Endothelial cell (in vitro differentiated cells): ENCODE measurements around the gene TPO. TPM values are rescaled to one million over a fixed set of nuclear protein-coding genes. Genes with fewer than 3 reads are reported as not detected.

Experiments used
- DNase-seq: peaks from one replicate; pipeline ENCODE4 v3.0.0; 2021; ENCODE audit warnings: low spot score
- H3K27ac Mint-ChIP-seq: one replicate; pipeline ENCODE4 v1.8.0; 2021; ENCODE audit warnings: mixed read lengths, inconsistent platforms; ENCODE audit not compliant: unreplicated experiment
- H3K27me3 Mint-ChIP-seq: one replicate; pipeline ENCODE4 v1.8.0; 2021; ENCODE audit warnings: mild to moderate bottlenecking, moderate library complexity, mixed read lengths, inconsistent platforms; ENCODE audit not compliant: unreplicated experiment
- H3K36me3 Mint-ChIP-seq: one replicate; pipeline ENCODE4 v1.8.0; 2021; ENCODE audit warnings: mild to moderate bottlenecking, low read depth, mixed read lengths, inconsistent platforms; ENCODE audit not compliant: unreplicated experiment
- H3K4me1 Mint-ChIP-seq: one replicate; pipeline ENCODE4 v1.8.0; 2021; ENCODE audit warnings: mild to moderate bottlenecking, mixed read lengths, inconsistent platforms; ENCODE audit not compliant: unreplicated experiment
- H3K4me3 Mint-ChIP-seq: one replicate; pipeline ENCODE4 v1.8.0; 2021; ENCODE audit warnings: mild to moderate bottlenecking, mixed read lengths, inconsistent platforms; ENCODE audit not compliant: unreplicated experiment
- H3K9me3 Mint-ChIP-seq: one replicate; pipeline ENCODE4 v1.8.0; 2021; ENCODE audit warnings: mixed read lengths, inconsistent platforms; ENCODE audit not compliant: unreplicated experiment
- total RNA-seq: library from RNA; stranded (reverse); fragmentation: NEBNext Ultra II Directional; extraction: Animal tissue kit (Norgen Biotek cat#: 25700); gene quantifications from one replicate; pipeline ENCODE4 v1.2.1, GENCODE V29; 2021; ENCODE audit not compliant: unreplicated experiment
- TF ChIP-seq, protein P1 (sequence below): fragments of 200-600 bp; sonication (generic); IDR thresholded peaks from one replicate; pipeline ENCODE4 v1.5.0; 2021; ENCODE audit warnings: antibody characterized with exemption; ENCODE audit not compliant: unreplicated experiment

TPO gene
- total RNA-seq, 1 donor from 2014 or later: 0.41 TPM

DNA sequence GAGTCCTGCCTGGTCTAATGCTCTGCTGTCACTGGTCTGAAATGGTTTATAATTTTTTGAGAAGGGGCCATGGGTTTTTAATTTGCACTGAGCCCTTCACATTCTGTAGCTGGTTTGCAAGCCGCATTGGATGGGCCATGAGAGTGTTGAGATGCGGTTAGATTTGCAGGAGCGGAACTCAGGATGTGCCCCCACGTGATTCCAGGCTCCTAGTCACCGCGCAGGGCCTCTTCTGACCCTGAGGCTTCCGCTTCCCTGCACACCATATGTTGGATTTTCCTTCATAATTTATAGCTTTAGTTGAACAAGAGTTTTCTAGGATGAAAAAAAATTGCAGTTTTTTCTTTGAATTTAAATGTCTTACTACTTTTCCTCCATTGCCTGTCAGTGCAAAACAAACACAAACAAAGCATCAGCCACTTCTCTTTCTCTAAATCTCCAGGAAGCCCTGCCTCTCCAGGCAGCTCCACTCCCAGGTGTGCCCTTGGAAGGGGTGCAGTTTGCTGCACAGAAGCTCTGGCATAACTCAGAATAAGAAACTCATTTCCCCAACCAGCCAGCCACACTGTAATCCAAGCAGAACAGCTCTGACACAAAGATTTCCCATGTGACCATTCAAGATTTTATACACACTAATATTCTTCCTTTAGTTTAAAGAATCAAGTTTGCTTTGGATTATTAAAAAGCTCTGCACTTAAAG lies 18.4 kb upstream of the TPO start:
- no peaks in the 10 kb centered on the region for H3K9me3 Mint-ChIP-seq
- no peaks in the 10 kb centered on the region for H3K36me3 Mint-ChIP-seq
- no peak for DNase-seq
- H3K27ac Mint-ChIP-seq: no peak overlapping the region
- no peak overlapping the region for H3K4me3 Mint-ChIP-seq
- TF ChIP-seq, protein P1, sequence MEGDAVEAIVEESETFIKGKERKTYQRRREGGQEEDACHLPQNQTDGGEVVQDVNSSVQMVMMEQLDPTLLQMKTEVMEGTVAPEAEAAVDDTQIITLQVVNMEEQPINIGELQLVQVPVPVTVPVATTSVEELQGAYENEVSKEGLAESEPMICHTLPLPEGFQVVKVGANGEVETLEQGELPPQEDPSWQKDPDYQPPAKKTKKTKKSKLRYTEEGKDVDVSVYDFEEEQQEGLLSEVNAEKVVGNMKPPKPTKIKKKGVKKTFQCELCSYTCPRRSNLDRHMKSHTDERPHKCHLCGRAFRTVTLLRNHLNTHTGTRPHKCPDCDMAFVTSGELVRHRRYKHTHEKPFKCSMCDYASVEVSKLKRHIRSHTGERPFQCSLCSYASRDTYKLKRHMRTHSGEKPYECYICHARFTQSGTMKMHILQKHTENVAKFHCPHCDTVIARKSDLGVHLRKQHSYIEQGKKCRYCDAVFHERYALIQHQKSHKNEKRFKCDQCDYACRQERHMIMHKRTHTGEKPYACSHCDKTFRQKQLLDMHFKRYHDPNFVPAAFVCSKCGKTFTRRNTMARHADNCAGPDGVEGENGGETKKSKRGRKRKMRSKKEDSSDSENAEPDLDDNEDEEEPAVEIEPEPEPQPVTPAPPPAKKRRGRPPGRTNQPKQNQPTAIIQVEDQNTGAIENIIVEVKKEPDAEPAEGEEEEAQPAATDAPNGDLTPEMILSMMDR: no peak
- peaks cover 12% of the 10 kb centered on the region for H3K4me1 Mint-ChIP-seq
- peaks cover 2% of the 10 kb centered on the region for H3K27me3 Mint-ChIP-seq

DNA sequence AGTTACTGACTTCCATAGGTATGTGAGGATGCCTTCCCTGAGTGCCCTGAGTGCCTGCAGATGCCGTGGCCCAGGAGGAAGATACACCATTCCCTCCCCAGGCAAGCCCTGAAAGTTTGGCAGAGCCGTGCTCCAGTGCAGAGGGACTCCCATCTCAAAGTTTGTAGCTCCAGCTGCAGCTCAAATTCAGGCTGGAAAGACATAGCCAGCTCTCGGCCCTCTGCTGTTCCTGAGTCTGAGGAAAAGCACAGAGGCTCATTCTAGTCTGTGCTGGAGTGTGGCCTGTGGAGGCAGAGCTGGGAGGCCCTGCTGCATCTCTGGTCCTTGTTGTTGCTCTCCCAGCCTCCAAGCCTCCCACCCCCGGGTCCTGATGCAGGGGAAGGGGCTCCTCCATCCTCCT lies 15.9 kb upstream of the TPO start:
- Mint-ChIP-seq H3K36me3 (no peaks in the 10 kb centered on the region), H3K9me3 (no peaks in the 10 kb centered on the region), H3K27me3 (peaks cover 3% of the 10 kb centered on the region), H3K4me3 (no peak overlapping the region), H3K4me1 (peaks cover 10% of the 10 kb centered on the region), H3K27ac (no peak overlapping the region)
- TF ChIP-seq, protein P1: no peak
- DNase-seq: no peak

DNA sequence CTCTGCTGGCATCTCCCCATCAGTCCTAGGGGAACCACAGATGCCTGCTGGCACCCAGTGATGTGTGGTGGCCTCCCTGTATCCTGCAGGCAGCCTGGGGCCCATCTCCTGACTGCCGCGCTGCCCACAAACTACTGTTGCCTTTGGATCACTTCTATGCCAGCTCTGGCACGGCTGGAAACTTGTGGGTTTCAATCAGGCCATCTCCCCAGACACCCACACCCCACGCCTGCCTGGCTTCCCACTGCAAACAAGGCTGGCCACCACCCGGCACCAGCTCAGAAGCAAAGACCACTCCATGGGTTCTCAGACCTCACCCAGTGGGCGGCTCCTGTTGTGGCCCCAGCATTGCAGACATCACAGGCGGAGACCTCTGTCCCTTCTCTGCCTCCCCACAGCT lies 15.1 kb upstream of the TPO start:
- Mint-ChIP-seq H3K27ac (no peak overlapping the region), H3K4me3 (no peak overlapping the region), H3K27me3 (peaks cover 3% of the 10 kb centered on the region), H3K36me3 (no peaks in the 10 kb centered on the region), H3K9me3 (no peaks in the 10 kb centered on the region), H3K4me1 (peaks cover 10% of the 10 kb centered on the region)
- no peak for DNase-seq
- TF ChIP-seq, protein P1: no peak

DNA sequence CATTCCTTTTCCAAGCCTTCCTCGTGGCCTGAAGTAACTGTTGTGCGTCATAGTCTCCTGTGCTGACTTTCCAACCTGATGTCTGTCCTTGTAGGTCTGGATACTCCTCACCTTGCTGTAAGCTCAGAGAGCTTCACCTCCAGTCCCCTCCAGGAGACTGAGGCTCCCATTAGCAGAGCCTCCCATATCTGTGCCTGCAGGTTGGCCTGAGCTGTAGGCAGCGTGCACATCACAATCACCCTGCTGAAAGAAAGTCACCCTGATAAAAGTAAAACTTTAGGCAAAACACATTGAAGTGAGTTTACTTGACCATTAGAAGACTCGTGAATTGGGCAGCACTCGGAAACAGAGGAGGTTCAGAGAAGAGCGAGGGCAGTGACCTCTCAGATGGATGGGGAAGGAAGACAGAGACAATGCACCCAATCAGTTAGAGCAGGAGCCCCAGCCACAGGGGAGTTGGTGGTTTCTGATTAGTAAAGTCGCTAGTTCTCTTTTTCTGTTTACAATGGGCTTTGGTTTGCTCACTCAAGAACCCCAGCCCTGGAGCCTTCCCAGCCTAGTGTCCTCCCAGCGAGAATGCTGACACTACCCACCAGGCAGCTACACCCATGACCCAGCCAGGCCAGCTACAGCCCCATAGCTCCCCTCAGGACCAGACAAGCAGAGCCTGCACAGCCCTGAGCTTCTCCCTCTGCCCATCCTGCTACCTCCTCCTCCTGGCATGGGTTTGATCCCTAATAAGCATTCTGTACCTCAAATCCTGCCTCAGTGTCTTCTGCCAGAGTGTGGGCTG lies 12.1 kb upstream of the TPO start:
- Mint-ChIP-seq H3K9me3 (no peaks in the 10 kb centered on the region), H3K27ac (no peak overlapping the region), H3K4me3 (no peak overlapping the region), H3K36me3 (no peaks in the 10 kb centered on the region), H3K4me1 (peaks cover 3% of the 10 kb centered on the region), H3K27me3 (peaks cover 3% of the 10 kb centered on the region)
- TF ChIP-seq, protein P1: no peak
- DNase-seq: no peak

DNA sequence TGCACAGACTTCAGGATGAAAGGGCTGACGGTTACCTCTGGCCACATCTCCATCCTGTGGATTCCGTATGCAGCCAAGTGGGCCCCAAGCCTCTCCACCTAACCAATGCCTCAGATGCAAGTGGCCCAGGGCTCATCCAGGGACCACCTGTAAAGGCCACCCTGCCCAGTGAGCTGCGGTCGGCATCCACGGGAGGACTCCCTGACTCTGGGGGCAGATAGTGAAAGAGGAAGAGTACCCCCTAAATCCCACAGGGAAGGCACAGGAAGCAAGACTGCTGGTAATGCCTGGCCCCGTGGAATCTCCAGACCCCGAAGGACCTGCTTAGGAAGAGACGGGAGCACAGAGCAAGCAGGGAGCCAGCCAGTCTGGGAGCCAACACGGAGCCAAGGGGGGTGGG lies 11.2 kb upstream of the TPO start:
- TF ChIP-seq, protein P1: no peak
- Mint-ChIP-seq H3K27me3 (peaks cover 3% of the 10 kb centered on the region), H3K9me3 (no peaks in the 10 kb centered on the region), H3K4me1 (peaks cover 2% of the 10 kb centered on the region), H3K4me3 (no peak overlapping the region), H3K27ac (no peak overlapping the region), H3K36me3 (no peaks in the 10 kb centered on the region)
- DNase-seq: no peak
